K562 (cell line): Measurements from ENCODE around the gene SYDE1. TPM values are rescaled to one million over a fixed set of nuclear protein-coding genes. Genes with fewer than 3 reads are reported as not detected.

Experiments used
- EP400 ChIP-seq: fragments of 450-650 bp; IDR thresholded peaks from 2 replicates; pipeline ENCODE4 v1.6.1; 2017; ENCODE audit warnings: antibody characterized with exemption, mild to moderate bottlenecking, moderate library complexity
- IRF9 ChIP-seq: fragments of 450-650 bp; IDR thresholded peaks from 2 replicates; pipeline ENCODE4 v1.6.1; 2016; ENCODE audit warnings: missing biosample characterization, missing genetic modification characterization
- MEF2A ChIP-seq: IDR thresholded peaks from 2 replicates; pipeline ENCODE4 v1.6.1; 2011; ENCODE audit warnings: low read depth, mild to moderate bottlenecking, low read length, moderate library complexity; ENCODE audit not compliant: control insufficient read depth
- NELFE ChIP-seq: IDR thresholded peaks from 2 replicates; pipeline ENCODE4 v1.6.1; 2011; ENCODE audit warnings: mild to moderate bottlenecking; ENCODE audit not compliant: insufficient read depth, insufficient read length
- NUFIP1 ChIP-seq: fragments of 450-650 bp; IDR thresholded peaks from 2 replicates; pipeline ENCODE4 v1.6.1; 2018; ENCODE audit not compliant: partially characterized antibody
- POU5F1 ChIP-seq: fragments of 150-350 bp; IDR thresholded peaks from 2 replicates; pipeline ENCODE4 v1.6.1; 2014; ENCODE audit warnings: borderline replicate concordance, low read length, low read depth, mild to moderate bottlenecking; ENCODE audit not compliant: partially characterized antibody
- SIX5 ChIP-seq, 2 experiments: IDR thresholded peaks; 2 replicates each; pipeline ENCODE4 v1.6.1; 2011; ENCODE audit warnings: low read length in 2 of 2, borderline replicate concordance in 1 of 2, low read depth in 1 of 2, mild to moderate bottlenecking in 1 of 2, moderate library complexity in 1 of 2; ENCODE audit not compliant: insufficient read depth in 1 of 2
- YBX1 ChIP-seq: fragments of 450-650 bp; IDR thresholded peaks from 2 replicates; pipeline ENCODE4 v1.7.1; 2016; ENCODE audit warnings: mild to moderate bottlenecking
- ZNF140 ChIP-seq: fragments of 250-450 bp; sonication (Bioruptor Pico); IDR thresholded peaks from 2 replicates; pipeline ENCODE4 v1.8.0; 2021; ENCODE audit warnings: moderate library complexity, mild to moderate bottlenecking, inconsistent platforms
- ZNF551 ChIP-seq: fragments of 250-450 bp; sonication (Bioruptor Pico); IDR thresholded peaks from 2 replicates; pipeline ENCODE4 v1.5.0; 2021; ENCODE audit warnings: mild to moderate bottlenecking, moderate library complexity
- polyA plus RNA-seq, 8 experiments: library from polyadenylated mRNA; depleted of rRNA in 4 of 8; stranded (reverse) in 5 of 8; unstranded in 3 of 8; fragments of >200 nt; fragmentation: Nextera tagmentation in 2 of 8; fragmentation: Illumina TruSeq in 1 of 8; extraction: Ambion mirVana in 2 of 8; extraction: Trizol in 1 of 8; gene quantifications; 2 replicates each; pipeline versions ENCODE4 v1.2.1 to v1.2.3, GENCODE V29; 2011 to 2014; ENCODE audit warnings: inconsistent platforms in 1 of 8, missing spikeins in 1 of 8
- total RNA-seq, 7 experiments: library from RNA; depleted of rRNA in 6 of 7; stranded (reverse); fragments of >200 nt in 6 of 7; fragmentation: Illumina TruSeq in 2 of 7; extraction: Trizol in 2 of 7; gene quantifications; 2 replicates each; pipeline versions ENCODE4 v1.2.1 to v1.2.3, GENCODE V29; 2011 to 2021; ENCODE audit warnings: low replicate concordance in 1 of 7
- TF ChIP-seq, protein P1 (sequence below): fragments of 250-450 bp; sonication (Bioruptor Pico); IDR thresholded peaks from 2 replicates; pipeline ENCODE4 v1.8.0; 2021; ENCODE audit warnings: moderate library complexity, mild to moderate bottlenecking, inconsistent platforms
- TF ChIP-seq, protein P2 (sequence below): fragments of 450-650 bp; IDR thresholded peaks from 2 replicates; pipeline ENCODE4 v1.6.1; 2016
- TF ChIP-seq, protein P3 (sequence below): fragments of 450-650 bp; IDR thresholded peaks from 2 replicates; pipeline ENCODE4 v1.6.1; 2016; ENCODE audit warnings: mild to moderate bottlenecking
- TF ChIP-seq, protein P4 (sequence below): fragments of 250-450 bp; sonication (Bioruptor Pico); IDR thresholded peaks from 2 replicates; pipeline ENCODE4 v1.4.0; 2020; ENCODE audit warnings: mild to moderate bottlenecking
- TF ChIP-seq, protein P5 (sequence below): fragments of 450-650 bp; formaldehyde crosslinking; IDR thresholded peaks from 2 replicates; pipeline ENCODE4 v1.4.0; 2020; ENCODE audit warnings: mild to moderate bottlenecking, mixed read lengths

Gene SYDE1
- total and polyA plus RNA-seq, 9 of the 15 experiments (the other 6 are each of a cell fraction or from before 2014, with no cell fraction given), result 0.04 TPM; not detected in 8

- TF ChIP-seq, protein P1, sequence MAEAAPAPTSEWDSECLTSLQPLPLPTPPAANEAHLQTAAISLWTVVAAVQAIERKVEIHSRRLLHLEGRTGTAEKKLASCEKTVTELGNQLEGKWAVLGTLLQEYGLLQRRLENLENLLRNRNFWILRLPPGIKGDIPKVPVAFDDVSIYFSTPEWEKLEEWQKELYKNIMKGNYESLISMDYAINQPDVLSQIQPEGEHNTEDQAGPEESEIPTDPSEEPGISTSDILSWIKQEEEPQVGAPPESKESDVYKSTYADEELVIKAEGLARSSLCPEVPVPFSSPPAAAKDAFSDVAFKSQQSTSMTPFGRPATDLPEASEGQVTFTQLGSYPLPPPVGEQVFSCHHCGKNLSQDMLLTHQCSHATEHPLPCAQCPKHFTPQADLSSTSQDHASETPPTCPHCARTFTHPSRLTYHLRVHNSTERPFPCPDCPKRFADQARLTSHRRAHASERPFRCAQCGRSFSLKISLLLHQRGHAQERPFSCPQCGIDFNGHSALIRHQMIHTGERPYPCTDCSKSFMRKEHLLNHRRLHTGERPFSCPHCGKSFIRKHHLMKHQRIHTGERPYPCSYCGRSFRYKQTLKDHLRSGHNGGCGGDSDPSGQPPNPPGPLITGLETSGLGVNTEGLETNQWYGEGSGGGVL, result no peak
- TF ChIP-seq NELFE (no peak), IRF9 (no peak), EP400 (no peak), NUFIP1 (no peak), ZNF140 (CRISPR knock-in tag) (no peak), ZNF551 (CRISPR knock-in tag) (no peak), POU5F1 (no peak), MEF2A (no peak), SIX5 (IDR thresholded peaks at IDR 0.05; ENCODE audit: borderline replicate concordance in 1 of 2, insufficient read depth in 1 of 2, low read depth in 1 of 2, low read length in 2 of 2) (no peak), YBX1 (no peak)
- TF ChIP-seq, protein P2, sequence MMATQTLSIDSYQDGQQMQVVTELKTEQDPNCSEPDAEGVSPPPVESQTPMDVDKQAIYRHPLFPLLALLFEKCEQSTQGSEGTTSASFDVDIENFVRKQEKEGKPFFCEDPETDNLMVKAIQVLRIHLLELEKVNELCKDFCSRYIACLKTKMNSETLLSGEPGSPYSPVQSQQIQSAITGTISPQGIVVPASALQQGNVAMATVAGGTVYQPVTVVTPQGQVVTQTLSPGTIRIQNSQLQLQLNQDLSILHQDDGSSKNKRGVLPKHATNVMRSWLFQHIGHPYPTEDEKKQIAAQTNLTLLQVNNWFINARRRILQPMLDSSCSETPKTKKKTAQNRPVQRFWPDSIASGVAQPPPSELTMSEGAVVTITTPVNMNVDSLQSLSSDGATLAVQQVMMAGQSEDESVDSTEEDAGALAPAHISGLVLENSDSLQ, result peak; percentile 61
- TF ChIP-seq, protein P3, sequence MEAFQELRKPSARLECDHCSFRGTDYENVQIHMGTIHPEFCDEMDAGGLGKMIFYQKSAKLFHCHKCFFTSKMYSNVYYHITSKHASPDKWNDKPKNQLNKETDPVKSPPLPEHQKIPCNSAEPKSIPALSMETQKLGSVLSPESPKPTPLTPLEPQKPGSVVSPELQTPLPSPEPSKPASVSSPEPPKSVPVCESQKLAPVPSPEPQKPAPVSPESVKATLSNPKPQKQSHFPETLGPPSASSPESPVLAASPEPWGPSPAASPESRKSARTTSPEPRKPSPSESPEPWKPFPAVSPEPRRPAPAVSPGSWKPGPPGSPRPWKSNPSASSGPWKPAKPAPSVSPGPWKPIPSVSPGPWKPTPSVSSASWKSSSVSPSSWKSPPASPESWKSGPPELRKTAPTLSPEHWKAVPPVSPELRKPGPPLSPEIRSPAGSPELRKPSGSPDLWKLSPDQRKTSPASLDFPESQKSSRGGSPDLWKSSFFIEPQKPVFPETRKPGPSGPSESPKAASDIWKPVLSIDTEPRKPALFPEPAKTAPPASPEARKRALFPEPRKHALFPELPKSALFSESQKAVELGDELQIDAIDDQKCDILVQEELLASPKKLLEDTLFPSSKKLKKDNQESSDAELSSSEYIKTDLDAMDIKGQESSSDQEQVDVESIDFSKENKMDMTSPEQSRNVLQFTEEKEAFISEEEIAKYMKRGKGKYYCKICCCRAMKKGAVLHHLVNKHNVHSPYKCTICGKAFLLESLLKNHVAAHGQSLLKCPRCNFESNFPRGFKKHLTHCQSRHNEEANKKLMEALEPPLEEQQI, result no peak
- TF ChIP-seq, protein P4, sequence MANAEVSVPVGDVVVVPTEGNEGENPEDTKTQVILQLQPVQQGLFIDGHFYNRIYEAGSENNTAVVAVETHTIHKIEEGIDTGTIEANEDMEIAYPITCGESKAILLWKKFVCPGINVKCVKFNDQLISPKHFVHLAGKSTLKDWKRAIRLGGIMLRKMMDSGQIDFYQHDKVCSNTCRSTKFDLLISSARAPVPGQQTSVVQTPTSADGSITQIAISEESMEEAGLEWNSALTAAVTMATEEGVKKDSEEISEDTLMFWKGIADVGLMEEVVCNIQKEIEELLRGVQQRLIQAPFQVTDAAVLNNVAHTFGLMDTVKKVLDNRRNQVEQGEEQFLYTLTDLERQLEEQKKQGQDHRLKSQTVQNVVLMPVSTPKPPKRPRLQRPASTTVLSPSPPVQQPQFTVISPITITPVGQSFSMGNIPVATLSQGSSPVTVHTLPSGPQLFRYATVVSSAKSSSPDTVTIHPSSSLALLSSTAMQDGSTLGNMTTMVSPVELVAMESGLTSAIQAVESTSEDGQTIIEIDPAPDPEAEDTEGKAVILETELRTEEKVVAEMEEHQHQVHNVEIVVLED, result no peak
- TF ChIP-seq, protein P5, sequence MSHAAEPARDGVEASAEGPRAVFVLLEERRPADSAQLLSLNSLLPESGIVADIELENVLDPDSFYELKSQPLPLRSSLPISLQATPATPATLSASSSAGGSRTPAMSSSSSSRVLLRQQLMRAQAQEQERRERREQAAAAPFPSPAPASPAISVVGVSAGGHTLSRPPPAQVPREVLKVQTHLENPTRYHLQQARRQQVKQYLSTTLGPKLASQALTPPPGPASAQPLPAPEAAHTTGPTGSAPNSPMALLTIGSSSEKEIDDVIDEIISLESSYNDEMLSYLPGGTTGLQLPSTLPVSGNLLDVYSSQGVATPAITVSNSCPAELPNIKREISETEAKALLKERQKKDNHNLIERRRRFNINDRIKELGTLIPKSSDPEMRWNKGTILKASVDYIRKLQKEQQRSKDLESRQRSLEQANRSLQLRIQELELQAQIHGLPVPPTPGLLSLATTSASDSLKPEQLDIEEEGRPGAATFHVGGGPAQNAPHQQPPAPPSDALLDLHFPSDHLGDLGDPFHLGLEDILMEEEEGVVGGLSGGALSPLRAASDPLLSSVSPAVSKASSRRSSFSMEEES (CRISPR knock-in tag), result no peak
Observed at GRCh38 chr19:15113245-15114152, 6.3 kb downstream of the SYDE1 start (continued).
